HG02759 (cell line): ENCODE results near the gene TPO.
"Not testable (repeated sequence)": the region's sequence is repeated elsewhere in the genome, so short reads cannot be mapped to it uniquely, and the experiment has no call there.

Experiments
- ATAC-seq: cut with Tn5 transposase; IDR thresholded peaks from one replicate; pipeline ENCODE4 v1.9.1; 2021; ENCODE audit warnings: mild to moderate bottlenecking, moderate library complexity; ENCODE audit not compliant: unreplicated experiment

The TPO gene

GRCh38 chr2:1571477-1572417 is 158.5 kb downstream of the TPO start:
- ATAC-seq = no peak

GRCh38 chr2:1572638-1573037 is 159.4 kb downstream of the TPO start:
- no peak for ATAC-seq

DNA sequence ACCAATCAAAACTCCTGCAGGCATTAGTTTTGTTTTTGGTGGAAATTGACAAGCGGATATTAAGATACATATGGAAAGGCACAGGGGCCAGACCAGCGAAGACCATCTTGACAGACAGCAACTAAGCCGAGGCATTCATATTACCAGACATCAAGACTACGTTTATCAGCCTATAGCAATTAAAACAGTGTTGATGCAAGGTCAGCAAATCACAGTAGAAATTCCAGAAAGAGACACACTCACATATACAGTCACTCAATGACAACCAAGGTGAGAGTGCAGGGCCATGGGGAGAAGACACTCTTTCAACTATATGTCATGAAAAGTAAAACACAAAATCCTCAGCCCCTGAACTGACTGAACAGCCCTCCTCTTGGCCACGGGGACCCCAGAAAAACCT is 164.6 kb downstream of the TPO start:
- no peak for ATAC-seq

DNA sequence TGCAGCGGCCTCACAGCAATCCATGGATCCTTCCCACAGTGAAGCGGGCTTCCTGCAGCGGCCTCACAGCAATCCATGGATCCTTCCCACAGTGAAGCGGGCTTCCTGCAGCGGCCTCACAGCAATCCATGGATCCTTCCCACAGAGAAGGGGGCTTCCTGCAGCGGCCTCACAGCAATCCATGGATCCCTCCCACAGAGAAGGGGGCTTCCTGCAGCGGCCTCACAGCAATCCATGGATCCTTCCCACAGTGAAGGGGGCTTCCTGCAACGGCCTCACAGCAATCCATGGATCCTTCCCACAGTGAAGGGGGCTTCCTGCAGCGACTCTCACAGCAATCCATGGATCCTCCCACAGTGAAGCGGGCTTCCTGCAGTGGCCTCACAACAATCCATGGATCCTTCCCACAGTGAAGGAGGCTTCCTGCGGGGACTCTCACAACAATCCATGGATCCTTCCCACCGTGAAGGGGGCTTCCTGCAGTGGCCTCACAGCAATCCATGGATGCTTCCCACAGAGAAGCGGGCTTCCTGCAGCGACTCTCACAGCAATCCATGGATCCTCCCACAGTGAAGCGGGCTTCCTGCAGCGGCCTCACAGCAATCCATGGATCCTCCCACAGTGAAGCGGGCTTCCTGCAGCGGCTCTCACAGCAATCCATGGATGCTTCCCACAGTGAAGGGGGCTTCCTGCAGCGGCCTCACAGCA is 168.1 kb downstream of the TPO start:
- not testable (repeated sequence) for ATAC-seq

DNA sequence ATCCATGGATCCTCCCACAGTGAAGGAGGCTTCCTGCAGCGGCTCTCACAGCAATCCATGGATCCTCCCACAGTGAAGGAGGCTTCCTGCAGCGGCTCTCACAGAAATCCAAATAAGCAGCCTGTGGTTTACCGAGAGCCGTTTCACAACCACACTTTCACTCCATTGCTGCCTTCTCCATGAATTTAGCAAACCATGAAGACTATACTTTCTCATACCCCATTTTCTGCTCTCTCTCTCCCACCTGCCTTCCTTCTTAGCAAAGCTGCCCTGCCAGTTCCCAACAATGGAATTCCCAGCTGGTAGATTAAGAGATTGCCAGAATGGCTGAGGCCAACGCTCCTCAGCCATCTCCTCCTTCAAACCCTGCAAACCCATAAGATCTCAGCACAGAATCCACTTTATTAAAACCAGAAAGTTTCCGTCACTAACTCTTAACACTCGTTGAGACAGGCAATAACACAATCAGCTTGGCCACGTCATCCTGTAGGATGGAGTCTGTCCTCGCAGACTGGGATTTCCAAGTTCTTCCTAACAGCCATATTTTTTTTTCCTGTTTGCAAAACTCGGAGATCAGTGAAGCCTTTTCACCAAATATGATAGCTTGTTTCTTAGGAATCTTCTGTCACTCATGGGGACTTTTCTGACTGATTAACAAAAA is 168.8 kb downstream of the TPO start:
- no peak for ATAC-seq

DNA sequence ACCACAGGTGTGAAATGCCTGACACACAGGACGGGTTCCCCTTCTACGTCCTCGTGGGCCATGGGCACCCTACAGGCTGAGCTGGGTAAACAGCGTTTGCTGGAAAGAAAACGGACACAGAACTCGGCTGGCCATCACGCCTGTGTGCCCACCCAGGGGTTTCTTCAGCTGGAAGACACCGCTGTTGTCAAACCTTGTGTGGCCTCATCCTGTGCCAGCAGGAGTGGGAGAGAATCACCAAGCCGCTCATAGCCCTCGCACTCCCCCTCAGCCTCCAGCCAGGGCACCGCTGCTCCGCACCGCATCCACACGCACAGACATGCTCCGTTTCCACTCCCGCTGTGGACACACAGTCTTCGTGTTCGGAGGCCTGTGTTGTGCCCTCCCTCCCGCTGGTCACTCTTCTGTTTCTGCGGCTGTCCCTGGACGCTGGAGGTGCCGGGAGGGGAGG is 169.7 kb downstream of the TPO start:
- ATAC-seq = no peak

GRCh38 chr2:1584051-1584531 is 170.8 kb downstream of the TPO start:
- ATAC-seq = no peak

GRCh38 chr2:1584691-1585485 is 171.6 kb downstream of the TPO start:
- ATAC-seq = no peak

DNA sequence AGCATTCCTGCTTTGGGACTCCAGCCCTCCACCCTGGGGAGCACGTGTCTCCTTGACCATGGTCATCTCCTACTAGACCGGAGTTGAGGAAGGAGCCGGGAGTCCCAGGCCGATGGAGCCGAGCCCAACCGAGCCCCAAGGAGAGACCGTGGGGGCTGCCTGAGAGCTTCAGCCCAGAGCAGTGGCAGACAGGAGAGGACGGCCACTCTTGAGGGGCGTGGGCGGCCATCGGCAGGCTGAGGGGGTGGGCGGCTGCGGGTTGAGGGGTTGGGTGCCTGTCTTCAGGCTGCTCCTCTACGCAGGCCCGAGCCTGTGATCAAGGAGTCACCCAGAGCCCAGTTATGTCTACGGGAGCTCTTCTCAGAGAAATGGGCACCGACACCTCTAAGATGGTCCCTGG is 172.4 kb downstream of the TPO start:
- ATAC-seq = no peak

DNA sequence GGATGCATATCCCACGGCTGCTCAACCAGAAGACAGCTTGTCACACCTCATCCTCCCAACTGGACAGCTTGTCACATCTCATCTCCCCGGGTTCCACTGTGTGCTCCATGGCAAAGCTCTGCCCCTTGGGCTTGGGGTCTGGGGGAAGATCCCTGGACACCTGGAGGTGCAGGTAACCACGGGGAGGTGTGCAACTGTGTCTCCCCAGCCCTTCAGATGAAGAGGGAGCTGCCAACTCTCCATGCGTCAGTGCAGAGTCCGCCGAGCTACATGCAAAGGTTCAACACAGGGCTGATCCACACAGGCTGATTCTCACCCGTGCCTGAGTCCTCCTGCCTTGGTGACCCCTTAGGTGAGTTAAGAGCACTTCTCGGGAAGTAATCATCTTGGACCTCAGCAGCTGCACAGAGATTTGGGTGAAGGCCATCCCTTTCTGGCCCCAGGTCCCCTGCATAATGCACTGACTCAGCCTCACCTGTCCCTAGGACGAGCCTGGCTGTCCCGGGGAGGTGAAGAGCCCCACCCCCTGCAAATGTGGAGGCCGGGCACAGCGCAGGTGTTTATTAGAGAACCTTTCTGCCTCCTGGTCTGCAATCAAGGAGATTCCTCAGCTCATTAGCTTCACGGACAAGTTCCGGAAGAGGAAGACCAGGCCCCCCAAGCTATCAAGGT is 173.1 kb downstream of the TPO start:
- ATAC-seq = no peak

DNA sequence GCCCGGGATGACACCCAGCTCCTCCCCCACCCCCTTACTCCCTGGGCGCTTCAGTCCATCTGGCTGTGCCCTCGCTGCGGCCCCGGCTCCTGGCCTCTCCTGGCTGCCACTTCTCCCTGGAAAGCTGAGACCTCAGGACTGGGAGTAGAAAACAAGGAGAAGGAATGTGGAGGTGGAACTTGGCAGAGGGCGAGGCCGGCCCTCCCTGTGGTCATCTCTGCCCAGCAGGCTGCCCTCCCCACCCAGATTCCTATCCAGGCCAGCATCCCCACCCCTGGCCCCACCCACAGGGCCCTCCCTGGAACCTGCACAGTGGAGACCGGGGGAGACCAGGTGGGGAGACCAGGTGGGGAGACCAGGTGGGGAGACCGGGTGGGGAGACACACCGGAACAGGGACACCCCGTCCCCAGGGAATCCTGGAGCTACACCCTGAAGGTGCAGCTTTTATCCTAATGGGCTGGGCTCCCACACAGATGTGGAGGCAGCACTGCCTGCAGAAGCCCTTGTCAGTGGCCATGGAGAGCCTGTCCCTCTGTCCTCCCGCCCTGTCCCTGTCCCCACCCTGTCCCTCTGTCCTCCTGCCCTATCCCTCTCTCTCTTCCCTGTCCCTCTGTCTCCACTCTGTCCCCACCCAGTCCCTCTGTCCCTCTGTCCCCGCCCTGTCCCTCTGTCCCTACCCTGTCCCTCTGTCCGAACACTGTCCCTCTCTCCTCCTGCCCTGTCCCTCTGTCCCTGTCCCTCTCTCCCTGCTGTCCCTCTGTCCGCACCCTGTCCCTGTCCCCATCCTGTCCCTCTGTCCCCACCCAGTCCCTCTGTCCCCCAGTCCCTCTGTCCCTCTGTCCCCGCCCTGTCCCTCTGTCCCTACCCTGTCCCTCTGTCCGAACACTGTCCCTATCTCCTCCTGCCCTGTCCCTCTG is 173.9 kb downstream of the TPO start:
- no peak for ATAC-seq

- no peak for ATAC-seq
Observed at GRCh38 chr2:1588051-1588977, 175.1 kb downstream of the TPO start.

GRCh38 chr2:1588978-1589621 is 175.8 kb downstream of the TPO start:
- ATAC-seq = no peak

DNA sequence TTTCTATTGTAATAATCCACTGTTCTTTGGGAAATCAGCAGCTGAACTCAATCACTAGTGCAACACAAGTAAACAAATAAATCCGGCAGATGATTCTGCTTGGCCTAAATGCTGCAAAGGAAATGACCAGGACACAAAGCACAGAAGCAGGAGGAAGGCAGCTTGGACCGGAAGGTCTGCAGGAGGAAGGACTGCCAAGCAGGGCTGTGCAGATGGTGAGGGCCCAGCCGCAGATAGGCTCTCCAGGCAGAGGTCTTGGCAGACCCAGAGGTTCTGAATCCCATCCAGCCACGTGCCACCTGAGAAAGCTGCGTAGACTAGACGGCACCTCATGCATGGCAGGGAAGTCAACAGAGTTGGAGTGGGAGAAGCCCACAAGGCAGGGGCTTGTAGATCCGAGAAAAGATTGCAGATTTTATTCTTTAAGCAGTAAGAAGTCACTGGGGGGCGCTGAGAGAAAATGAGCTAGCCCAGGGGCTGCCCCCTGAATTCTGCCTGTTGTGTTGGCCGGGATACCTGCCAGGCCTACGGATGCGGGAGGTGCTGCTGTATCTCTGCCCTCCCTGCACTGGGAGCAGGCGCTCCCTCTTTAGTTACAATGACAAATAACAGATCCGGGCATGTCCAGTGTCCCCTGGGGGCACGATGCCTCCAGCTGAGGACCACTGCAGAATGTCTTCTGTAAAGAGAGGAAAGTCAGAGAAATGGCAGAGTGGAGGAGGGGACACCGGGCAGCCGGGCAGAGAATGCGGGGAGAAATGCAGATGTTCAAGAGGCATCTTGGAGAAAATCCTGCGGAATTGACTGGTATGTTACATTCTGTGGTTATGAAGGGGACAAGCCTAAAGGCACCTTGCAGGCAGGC is 177.6 kb downstream of the TPO start:
- ATAC-seq = no peak

DNA sequence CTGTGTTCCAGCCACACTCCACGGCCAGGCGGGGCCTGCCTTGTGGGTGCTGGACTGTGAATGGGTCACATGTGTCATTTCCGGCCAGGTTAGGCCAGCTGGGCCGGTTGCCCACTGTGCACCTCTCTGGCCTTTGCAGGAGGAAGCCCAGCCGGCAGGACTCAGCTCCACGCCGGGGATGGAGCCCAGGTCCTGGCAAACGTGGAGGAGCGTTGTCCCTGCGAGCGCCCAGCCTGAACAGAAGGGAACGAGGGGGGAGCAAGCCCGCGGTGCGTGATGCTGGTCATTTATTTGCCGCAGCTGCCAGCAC is 178.2 kb downstream of the TPO start:
- no peak for ATAC-seq
